GM21381 (cell line): ENCODE measurements around the gene PTPN23.

Experiments used
- ATAC-seq: cut with Tn5 transposase; IDR thresholded peaks from one replicate; pipeline ENCODE4 v1.9.1; 2021; ENCODE audit warnings: mild to moderate bottlenecking, moderate library complexity; ENCODE audit not compliant: unreplicated experiment

The PTPN23 gene

DNA sequence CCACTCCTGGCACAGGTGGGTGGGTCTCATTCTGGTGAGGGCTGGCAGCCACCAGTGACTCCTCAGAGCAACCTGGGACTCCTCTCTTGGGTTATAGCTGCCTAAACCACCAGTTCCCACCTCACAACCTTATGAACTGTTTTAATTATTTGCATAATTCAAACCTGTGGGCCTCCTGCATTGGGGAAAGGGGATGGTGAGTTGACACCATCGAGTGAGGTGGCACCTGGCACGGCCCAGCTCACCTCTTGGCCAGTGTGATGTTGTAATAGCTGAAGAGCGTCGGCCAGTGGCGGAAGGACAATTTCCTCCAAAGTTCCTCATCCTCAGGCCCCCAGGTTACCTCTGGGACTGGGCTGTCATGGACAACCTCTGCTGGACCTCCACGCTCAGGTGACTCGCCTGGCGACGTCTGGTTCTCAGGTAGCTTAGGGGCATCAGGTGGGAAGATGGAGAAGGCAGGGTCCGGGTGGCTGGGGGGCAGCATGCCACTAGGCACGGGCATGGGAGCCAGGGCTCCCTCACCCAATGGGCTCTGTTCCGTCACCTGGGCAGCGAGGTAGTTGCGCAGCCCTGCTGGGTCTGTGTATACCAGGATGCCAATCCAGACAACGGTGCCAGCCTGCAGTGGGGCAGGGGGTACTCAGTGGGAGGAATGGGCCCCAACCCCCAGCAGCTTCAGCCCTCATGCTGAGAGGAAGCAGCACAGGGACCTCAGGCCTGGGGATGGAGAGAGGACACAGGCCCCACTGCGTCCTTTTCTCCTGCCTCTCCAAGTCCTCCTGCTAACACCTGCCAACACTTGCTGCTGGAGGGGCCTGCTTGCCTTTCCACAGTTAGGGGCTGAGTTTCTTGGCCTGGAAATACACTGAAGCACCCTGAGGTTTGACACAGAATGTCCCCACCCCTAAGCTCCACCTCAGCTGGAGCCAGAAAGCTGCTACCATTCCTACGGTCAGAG is 38.5 kb downstream of the PTPN23 start:
- ATAC-seq: no peak

DNA sequence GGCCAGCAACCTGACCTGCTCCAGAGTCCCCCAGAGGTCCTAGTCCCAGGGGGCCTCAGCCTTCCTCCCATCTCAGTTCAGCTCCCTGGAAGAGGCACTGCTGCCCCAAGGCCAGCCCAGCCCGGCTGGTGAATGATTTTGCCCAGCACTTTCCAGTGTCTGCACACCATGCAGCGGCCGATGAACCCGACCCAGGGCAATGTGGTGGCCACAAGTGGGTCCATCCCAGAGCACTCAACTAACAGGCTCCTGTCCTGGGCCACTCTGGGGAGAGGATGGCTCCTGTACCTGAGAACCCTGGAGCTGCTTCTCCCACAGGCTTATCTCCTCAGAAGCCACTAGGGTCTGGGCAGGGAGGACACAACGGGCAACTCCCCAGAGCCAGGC is 39.2 kb downstream of the PTPN23 start:
- no peak for ATAC-seq

- peak; percentile 86 for ATAC-seq
Measured at GRCh38 chr3:47420511-47421484, 40.0 kb downstream of the PTPN23 start.

- ATAC-seq: no peak
Measured at GRCh38 chr3:47421741-47422649, 41.2 kb downstream of the PTPN23 start.

DNA sequence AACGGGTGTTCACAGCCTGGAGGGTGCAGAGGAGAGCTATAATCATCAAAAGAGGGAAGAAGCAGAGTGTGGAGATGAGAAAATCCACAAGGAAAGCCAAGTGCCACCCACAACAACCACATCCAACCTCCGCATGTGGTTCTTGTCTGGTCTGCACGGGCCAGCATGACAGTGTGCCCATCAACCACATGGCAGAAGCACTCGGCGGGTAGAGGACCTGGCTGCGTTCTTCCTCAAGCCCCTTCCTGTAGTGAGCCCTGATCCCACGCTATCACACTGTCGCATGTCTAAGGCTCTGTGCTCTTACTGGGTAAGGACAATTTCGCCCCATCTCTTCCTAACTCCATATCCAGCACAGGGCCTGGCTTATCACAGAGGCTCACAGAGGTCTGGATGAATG is 41.9 kb downstream of the PTPN23 start:
- ATAC-seq: no peak

DNA sequence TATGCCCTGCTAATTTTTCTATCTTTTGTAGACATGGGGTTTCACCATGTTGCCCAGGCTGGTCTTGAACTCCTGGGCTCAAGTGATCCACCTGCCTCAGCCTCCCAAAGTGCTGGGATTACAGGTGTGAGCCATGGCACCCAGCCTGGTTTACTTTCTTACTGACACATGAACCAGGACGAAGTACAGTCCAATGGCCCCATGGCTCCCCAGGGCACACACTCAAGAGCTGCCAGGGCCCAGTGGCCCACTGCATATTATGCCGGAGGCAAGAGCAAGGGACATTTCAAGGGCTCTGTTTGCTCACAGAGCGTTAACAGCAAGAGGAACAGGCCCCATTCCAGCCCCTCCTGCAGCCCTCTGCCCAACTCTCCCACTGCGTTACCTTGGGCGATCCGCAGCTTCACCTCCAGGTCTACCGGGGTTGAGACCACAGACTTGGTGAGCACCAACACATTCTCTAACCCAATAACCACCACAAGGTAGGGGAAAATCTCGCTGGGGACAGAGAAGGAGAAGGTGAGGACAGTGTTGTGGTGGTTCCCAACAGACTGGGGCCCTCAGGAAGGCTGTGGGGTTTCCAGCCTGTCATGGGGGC is 42.8 kb downstream of the PTPN23 start:
- no peak for ATAC-seq

DNA sequence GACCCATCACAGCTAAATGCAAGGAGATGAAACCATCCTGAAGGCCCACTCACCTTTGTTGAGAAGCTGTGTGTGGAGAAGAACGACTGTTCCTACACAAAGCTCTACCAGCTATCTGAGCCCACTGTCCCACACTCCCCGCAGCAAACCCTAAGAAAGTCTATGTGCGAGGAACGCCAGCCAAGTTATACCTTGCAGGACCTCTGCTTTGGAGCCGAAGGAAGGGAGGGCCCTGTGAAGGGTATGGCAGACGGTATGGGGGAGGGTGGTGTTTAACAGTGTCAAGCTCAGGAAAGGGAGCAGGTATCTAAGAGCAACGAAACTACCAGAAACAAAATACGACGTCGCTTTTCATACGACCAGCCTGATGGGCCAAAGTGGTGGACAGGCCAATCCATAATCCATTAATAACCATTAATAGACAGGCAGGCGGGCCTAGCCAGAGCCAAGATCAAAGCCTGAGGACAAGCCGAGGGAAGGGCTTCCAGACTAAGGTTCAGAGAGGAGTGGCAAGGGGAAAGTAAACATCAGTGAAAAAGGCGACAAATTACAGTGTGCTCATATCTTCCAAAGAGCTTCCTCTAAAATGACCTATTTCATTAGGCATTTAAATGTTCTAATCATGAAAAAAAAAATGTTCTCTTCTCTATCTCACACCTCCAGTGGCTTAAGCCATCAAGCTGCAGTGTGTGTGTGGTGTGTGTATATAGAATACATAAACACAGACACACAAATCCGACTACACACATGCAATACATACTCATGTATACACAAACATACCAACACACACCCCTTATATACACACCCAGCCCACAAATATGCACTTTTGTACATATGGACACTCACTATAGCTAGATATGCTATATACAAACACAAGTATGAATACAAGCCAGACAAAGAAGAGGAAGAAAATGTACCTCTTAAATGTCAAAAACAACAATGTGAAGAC is 43.9 kb downstream of the PTPN23 start:
- no peak for ATAC-seq

DNA sequence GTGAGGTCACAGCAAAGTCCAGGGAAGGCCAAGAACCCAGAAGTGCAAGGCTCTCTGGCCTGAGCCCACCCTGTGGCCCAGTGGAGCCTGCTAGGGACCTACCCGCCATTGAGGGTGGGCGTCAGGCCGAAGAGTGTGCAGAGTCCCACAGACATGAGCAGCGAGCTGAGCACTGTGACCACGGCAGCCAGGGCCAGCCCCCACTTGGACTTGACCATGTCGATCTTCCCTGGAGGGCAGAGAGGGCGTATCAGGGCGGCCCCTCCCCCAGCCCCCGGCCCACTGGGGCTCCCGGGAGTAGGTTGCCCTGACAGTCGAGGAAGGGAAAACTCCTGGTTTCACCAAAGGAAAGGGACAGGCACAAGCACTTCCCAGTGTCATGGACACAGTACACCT is 44.6 kb downstream of the PTPN23 start:
- ATAC-seq: no peak

DNA sequence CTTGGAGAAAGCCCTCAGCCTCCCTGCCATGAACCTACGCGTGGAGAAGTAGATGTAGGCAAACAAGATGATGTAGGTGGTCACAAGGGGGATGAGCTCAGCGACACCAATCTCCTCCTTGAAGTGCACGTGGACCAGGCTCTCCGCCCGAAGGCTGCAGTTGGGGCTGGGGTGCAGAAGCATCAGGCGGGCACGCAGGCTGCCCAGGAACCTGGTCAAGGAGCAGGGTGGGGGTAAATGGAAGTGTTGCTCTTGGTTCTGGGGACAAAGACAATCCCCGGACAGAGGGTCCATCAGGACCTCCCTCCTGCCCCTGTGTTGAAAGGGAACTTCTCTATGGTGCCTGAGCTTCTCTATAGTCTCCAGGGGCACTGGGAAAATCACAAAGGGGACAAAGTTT is 45.1 kb downstream of the PTPN23 start:
- no peak for ATAC-seq

DNA sequence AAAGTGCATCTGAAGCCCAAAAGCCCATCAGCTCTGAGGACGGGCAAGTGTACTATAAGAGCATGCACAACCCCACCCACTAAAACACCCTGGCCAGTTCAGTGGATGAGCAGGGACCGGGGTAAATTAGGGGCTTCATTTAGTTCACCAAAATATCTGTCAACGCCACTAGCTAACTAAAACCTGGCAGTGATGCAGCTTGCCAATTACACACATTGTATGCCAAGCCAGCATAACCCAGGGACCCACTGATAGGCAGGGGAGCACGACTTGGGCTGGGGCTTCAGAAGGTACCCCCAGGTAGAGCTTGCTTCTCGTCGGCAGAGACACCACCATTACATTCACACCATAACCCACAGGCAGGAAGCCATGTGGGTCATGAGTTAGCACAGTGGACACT is 47.0 kb downstream of the PTPN23 start:
- ATAC-seq: no peak

DNA sequence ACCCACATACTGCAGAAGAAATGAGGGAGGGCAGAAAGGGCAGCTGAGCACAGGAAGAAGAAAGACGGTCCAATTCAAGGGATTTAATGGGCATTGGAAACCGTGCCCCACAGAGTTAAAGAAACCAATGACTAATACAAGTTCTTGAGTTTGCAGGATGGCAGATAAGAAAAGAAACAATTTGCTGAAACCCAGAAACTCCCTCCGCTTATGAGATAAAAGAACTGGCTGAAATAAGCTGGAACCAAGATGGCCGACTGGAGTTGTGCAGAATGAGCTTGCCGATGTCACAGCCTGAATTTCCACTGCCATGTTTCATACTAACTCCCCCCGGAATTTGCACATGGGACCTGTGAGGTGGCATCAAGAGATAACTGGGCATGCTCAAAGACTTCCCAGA is 47.8 kb downstream of the PTPN23 start:
- no peak for ATAC-seq

DNA sequence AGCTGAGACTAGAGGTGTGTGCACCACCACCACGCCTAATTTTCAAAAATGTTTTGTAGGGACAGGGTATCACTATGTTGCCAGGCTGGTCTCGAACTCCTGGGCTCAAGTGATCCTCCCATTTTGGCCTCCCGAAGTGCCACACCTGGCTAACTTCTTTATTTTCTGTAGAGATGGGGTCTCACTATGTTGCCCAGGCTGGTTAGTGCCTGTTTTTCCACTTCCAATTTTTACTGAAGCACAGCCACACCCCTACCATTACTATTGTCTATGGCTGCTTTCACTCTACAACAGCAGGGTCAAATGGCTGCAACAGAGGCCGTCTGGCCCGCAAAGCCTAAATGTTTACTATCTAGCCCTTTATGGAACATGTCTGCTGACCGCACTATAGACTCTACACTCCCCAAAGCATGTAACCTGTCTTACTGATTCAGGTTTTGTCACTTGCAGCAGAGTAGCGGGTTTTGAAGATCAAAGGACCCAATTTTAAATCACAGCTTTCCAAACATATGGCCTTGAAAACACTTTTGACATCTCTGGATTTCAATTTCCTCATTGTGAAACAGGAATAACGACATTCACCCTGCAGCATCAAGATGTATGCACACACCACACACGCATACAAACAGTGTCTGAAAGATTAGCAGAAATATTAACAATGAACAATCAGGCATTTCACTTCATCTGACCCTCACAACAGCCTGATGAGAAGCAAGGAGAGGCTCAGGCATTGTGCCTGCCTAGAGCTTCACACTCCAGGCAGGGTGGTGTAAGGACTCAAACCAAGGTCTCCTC is 48.9 kb downstream of the PTPN23 start:
- ATAC-seq: no peak

GRCh38 chr3:47430606-47431005 is 49.8 kb downstream of the PTPN23 start:
- ATAC-seq: no peak

DNA sequence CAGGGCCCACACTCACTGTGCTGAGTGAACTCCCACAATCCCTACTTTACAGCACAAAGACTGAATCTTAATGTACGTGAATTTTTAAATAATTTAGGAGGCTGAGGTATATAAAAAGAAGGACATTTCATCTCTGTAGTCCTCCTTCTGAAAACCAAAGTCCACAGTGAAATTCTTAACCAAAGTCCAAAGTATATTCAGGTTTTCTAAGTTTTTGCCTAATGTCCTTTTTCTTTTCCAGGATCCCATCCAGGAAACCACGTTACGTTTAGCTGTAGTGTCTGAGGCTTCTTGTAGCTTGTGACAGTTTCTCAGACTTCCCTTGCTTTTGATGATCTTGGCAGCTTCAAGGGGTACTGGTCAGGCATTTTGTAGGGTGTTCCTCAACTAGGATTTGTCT is 50.4 kb downstream of the PTPN23 start:
- no peak for ATAC-seq

DNA sequence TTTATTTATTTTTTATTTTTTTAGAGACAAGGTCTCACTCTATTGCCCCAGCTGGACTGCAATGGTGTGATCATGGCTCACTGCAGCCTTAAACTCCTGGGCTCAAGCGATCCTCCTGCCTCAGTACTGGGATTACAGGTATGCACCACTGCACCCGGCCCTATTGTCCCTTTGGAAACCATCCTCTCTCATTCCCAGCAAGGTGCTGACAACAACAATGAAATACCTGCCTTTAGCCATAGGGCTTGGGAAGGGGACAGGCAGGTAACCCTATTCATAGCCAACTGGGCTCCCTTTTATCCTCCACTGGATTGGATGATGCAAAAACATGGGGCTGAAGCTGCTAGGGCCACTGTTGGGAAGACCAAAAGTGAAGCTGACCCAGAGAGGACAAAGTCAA is 51.9 kb downstream of the PTPN23 start:
- ATAC-seq: no peak

DNA sequence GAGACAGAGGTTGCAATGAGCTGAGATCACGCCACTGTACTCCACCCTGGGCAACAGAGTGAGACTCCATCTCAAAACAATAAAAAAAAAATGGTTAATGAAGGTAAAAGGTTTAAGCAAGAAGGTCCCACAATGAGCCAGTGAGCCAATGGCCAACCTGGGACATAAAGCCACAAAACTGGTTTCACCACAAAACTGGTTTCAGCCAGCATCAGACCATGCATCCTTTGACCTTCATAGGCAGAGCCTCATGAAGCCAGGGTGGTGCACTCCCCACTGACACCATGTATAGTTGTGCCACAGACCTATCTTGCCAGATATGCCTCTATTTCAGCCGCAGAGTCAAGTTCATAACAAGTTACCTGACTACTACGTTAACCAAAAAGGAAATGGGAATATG is 53.0 kb downstream of the PTPN23 start:
- ATAC-seq: no peak

- ATAC-seq: no peak
Measured at GRCh38 chr3:47434849-47435248, 54.0 kb downstream of the PTPN23 start.

- ATAC-seq: no peak
Measured at GRCh38 chr3:47436180-47436579, 55.4 kb downstream of the PTPN23 start.
